SK-N-SH (cell line): Measurements from ENCODE around the gene MUC16.
A peak's percentile ranks its signal among the peaks of the same experiment; 100 is the strongest.

Experiments
- CTCF ChIP-seq: fragments of 200-600 bp; sonication (generic); IDR thresholded peaks from 2 replicates; pipeline ENCODE4 v1.6.1; 2017; ENCODE audit warnings: antibody characterized with exemption, mild to moderate bottlenecking, moderate library complexity
- EP300 ChIP-seq, 2 experiments: IDR thresholded peaks; 2 replicates each; pipeline versions ENCODE4 v1.4.0 to v1.6.1; 2012; ENCODE audit warnings: borderline replicate concordance in 1 of 2, low read depth in 1 of 2, low read length in 1 of 2
- FOSL2 ChIP-seq: IDR thresholded peaks from 2 replicates; pipeline ENCODE4 v1.4.0; 2012; ENCODE audit warnings: low read depth, mild to moderate bottlenecking, moderate library complexity, borderline replicate concordance
- GATA2 ChIP-seq: sonication (generic); formaldehyde crosslinking; IDR thresholded peaks from 2 replicates; pipeline ENCODE4 v1.5.0; 2020; ENCODE audit warnings: mild to moderate bottlenecking, missing genetic modification reagents
- RAD21 ChIP-seq: IDR thresholded peaks from 2 replicates; pipeline ENCODE4 v1.6.1; 2012; ENCODE audit warnings: mild to moderate bottlenecking, low read length
- RFX5 ChIP-seq: IDR thresholded peaks from 2 replicates; pipeline ENCODE4 v1.6.1; 2012; ENCODE audit warnings: mild to moderate bottlenecking, improper control_type of control experiment, low read length
- SIN3A ChIP-seq: IDR thresholded peaks from 2 replicates; pipeline ENCODE4 v1.6.1; 2012; ENCODE audit warnings: low read depth, mild to moderate bottlenecking, low read length, moderate library complexity, borderline replicate concordance
- TAF1 ChIP-seq: IDR thresholded peaks from 2 replicates; pipeline ENCODE4 v1.6.1; 2012; ENCODE audit warnings: low read depth, mild to moderate bottlenecking, low read length, moderate library complexity, borderline replicate concordance
- USF1 ChIP-seq: IDR thresholded peaks from 2 replicates; pipeline ENCODE4 v1.4.0; 2012; ENCODE audit warnings: low read depth, borderline replicate concordance
- YY1 ChIP-seq: IDR thresholded peaks from 2 replicates; pipeline ENCODE4 v1.4.0; 2012; ENCODE audit warnings: low read depth, mild to moderate bottlenecking

GRCh38 chr19:8988204-8988603, 22.0 kb downstream of the MUC16 start:
- TF ChIP-seq CTCF, result peak; percentile 28
- TF ChIP-seq SIN3A, result no peak
- TF ChIP-seq YY1, result no peak
- TF ChIP-seq RFX5, result no peak
- no peak for TF ChIP-seq GATA2 (CRISPR knock-in tag)
- TF ChIP-seq TAF1, result no peak
- TF ChIP-seq USF1, result no peak
- peak; percentile 13; the same call in 1 of the 2 replicates for TF ChIP-seq RAD21
- TF ChIP-seq EP300 (IDR thresholded peaks at IDR 0.05; ENCODE audit: borderline replicate concordance in 1 of 2, low read depth in 1 of 2, low read length in 1 of 2), result no peak
- no peak for TF ChIP-seq FOSL2
